GM23248 (cell line): Measurements from ENCODE around the gene C12orf75. TPM values are rescaled to one million over a fixed set of nuclear protein-coding genes. Genes with fewer than 3 reads are reported as not detected.

ENCODE experiments used
- DNase-seq: peaks from one replicate; pipeline ENCODE4 v3.0.0-alpha.2; 2015
- H2AFZ ChIP-seq: fragments of 200-600 bp; sonication (generic); 2 replicates; pipeline ENCODE4 v1.6.1; 2016; ENCODE audit warnings: antibody characterized with exemption
- H3F3A ChIP-seq: fragments of 200-600 bp; sonication (generic); 2 replicates; pipeline ENCODE4 v1.6.1; 2016; ENCODE audit warnings: mild to moderate bottlenecking, antibody characterized with exemption, mixed run types; ENCODE audit not compliant: insufficient read depth
- H3K27ac ChIP-seq: fragments of 200-600 bp; sonication (generic); 2 replicates; pipeline ENCODE4 v1.5.1; 2016; ENCODE audit warnings: mild to moderate bottlenecking
- H3K27me3 ChIP-seq: fragments of 200-600 bp; sonication (generic); replicated peaks from 2 replicates; pipeline ENCODE4 v1.6.1; 2016; ENCODE audit warnings: mild to moderate bottlenecking; ENCODE audit not compliant: insufficient read depth
- H3K36me3 ChIP-seq: fragments of 200-600 bp; sonication (generic); 2 replicates; pipeline ENCODE4 v1.6.1; 2016; ENCODE audit warnings: low read depth, mild to moderate bottlenecking
- H3K4me1 ChIP-seq: fragments of 200-600 bp; sonication (generic); 2 replicates; pipeline ENCODE4 v1.6.1; 2016; ENCODE audit warnings: mild to moderate bottlenecking; ENCODE audit not compliant: insufficient read depth
- H3K4me2 ChIP-seq: fragments of 200-600 bp; sonication (generic); one replicate; pipeline ENCODE4 v1.6.1; 2016; ENCODE audit warnings: mild to moderate bottlenecking; ENCODE audit not compliant: unreplicated experiment
- H3K4me3 ChIP-seq: fragments of 200-600 bp; sonication (generic); 2 replicates; pipeline ENCODE4 v1.5.1; 2016; ENCODE audit warnings: mild to moderate bottlenecking
- H3K79me2 ChIP-seq: fragments of 200-600 bp; sonication (generic); 2 replicates; pipeline ENCODE4 v1.6.1; 2016; ENCODE audit warnings: mild to moderate bottlenecking; ENCODE audit not compliant: insufficient read depth
- H3K9ac ChIP-seq: fragments of 200-600 bp; sonication (generic); 2 replicates; pipeline ENCODE4 v1.6.1; 2016; ENCODE audit warnings: mild to moderate bottlenecking
- H3K9me2 ChIP-seq: fragments of 200-600 bp; sonication (generic); 2 replicates; pipeline ENCODE4 v1.6.1; 2016; ENCODE audit warnings: mixed run types, mild to moderate bottlenecking, moderate library complexity; ENCODE audit not compliant: insufficient read depth
- H3K9me3 ChIP-seq: fragments of 200-600 bp; sonication (generic); one replicate; pipeline ENCODE4 v1.6.1; 2017; ENCODE audit warnings: low read depth
- H4K20me1 ChIP-seq: fragments of 200-600 bp; sonication (generic); 2 replicates; pipeline ENCODE4 v1.6.0; 2016; ENCODE audit not compliant: insufficient read depth
- EZH2 ChIP-seq: fragments of 200-600 bp; sonication (generic); IDR thresholded peaks from 2 replicates; pipeline ENCODE4 v1.6.1; 2018; ENCODE audit warnings: antibody characterized with exemption, mild to moderate bottlenecking; ENCODE audit not compliant: insufficient read depth, poor library complexity, severe bottlenecking
- EZH2phosphoT487 ChIP-seq: fragments of 200-600 bp; sonication (generic); IDR thresholded peaks from 2 replicates; pipeline ENCODE4 v1.6.1; 2018; ENCODE audit warnings: antibody characterized with exemption, moderate library complexity, mild to moderate bottlenecking, low read depth; ENCODE audit not compliant: insufficient read depth
- WGBS, 2 experiments: methylation state at CpG; one replicate each; pipeline ENCODE4 v1.1.6; 2015 to 2017; ENCODE audit warnings: low lambda C conversion rate in 2 of 2, low coverage in 1 of 2; ENCODE audit errors: missing lambda C conversion rate in 2 of 2; 5-methylcytosine and 5-hydroxymethylcytosine counted together
- in situ Hi-C: fragments of 300-500 bp; cut with MboI; formaldehyde crosslinking; loops from 2 replicates; pipeline ENCODE4 v1.15.0; 2020
- polyA plus RNA-seq: library from polyadenylated mRNA; unstranded; fragments of >200 nt; fragmentation: Nextera tagmentation; extraction: Ambion mirVana; gene quantifications from 2 replicates; pipeline ENCODE4 v1.2.1, GENCODE V29; 2016
- total RNA-seq: library from RNA; depleted of rRNA; stranded (reverse); fragments of >200 nt; shearing (Covaris generic); gene quantifications from 2 replicates; pipeline ENCODE4 v1.2.3, GENCODE V29; 2014

The C12orf75 gene
- total and polyA plus RNA-seq, 2 experiments from 2014 or later, result 349 to 590 TPM

GRCh38 chr12:105368047-105368646, 37.7 kb downstream of the C12orf75 start:
- in situ Hi-C loops, result no loop called here
- no peaks in the 10 kb centered on the region for H3K9me2 ChIP-seq
- peaks cover 43% of the 10 kb centered on the region for H3K4me1 ChIP-seq
- no peak overlapping the region for H2AFZ ChIP-seq
- H3K27me3 ChIP-seq, result no peaks in the 10 kb centered on the region
- peak overlapping the region; percentile 73 for H3K27ac ChIP-seq
- WGBS, 2 experiments, result 82 to 83% methylated on average over 6 of the region's 6 CpGs
- H4K20me1 ChIP-seq, result no peaks in the 10 kb centered on the region
- H3F3A ChIP-seq, result peaks cover 54% of the 10 kb centered on the region
- no peak overlapping the region for H3K4me3 ChIP-seq
- no peak for TF ChIP-seq EZH2
- TF ChIP-seq EZH2phosphoT487, result no peak
- no peak overlapping the region for H3K4me2 ChIP-seq
- peak overlapping the region; percentile 28; the same call in 1 of the 2 replicates for H3K9ac ChIP-seq
- H3K36me3 ChIP-seq, result peaks cover 40% of the 10 kb centered on the region
- no peak for DNase-seq
- peaks cover 93% of the 10 kb centered on the region for H3K79me2 ChIP-seq
- no peaks in the 10 kb centered on the region for H3K9me3 ChIP-seq

- 1% methylated on average over 3 of the region's 3 CpGs for WGBS, 2 experiments
- H3K79me2 ChIP-seq, result peaks cover 93% of the 10 kb centered on the region
- no peak overlapping the region for H2AFZ ChIP-seq
- in situ Hi-C loops, result no loop called here
- H3K4me3 ChIP-seq, result no peak overlapping the region
- no peaks in the 10 kb centered on the region for H3K9me3 ChIP-seq
- no peaks in the 10 kb centered on the region for H3K9me2 ChIP-seq
- no peaks in the 10 kb centered on the region for H3K27me3 ChIP-seq
- H3K4me2 ChIP-seq, result peak overlapping the region; percentile 28
- H3K4me1 ChIP-seq, result peaks cover 39% of the 10 kb centered on the region
- TF ChIP-seq EZH2, result no peak
- TF ChIP-seq EZH2phosphoT487, result no peak
- H3K27ac ChIP-seq, result peak overlapping the region; percentile 73
- H3K36me3 ChIP-seq, result peaks cover 43% of the 10 kb centered on the region
- H3K9ac ChIP-seq, result peak overlapping the region; percentile 28
- H3F3A ChIP-seq, result peaks cover 45% of the 10 kb centered on the region
- H4K20me1 ChIP-seq, result no peaks in the 10 kb centered on the region
- DNase-seq, result peak; percentile 96
Observed at GRCh38 chr12:105369014-105369413, 38.5 kb downstream of the C12orf75 start.

GRCh38 chr12:105374303-105374702, 43.8 kb downstream of the C12orf75 start:
- peaks cover 5% of the 10 kb centered on the region for H3K4me1 ChIP-seq
- no peaks in the 10 kb centered on the region for H3K9me3 ChIP-seq
- in situ Hi-C loops, result no loop called here
- TF ChIP-seq EZH2 (no peak), EZH2phosphoT487 (no peak)
- H3K9me2 ChIP-seq, result no peaks in the 10 kb centered on the region
- no peak overlapping the region for H3K27ac ChIP-seq
- WGBS, 2 experiments, result 10 to 16% methylated on average over 1 of the region's 1 CpG
- no peak for DNase-seq
- H3K4me2 ChIP-seq, result no peak overlapping the region
- H3K4me3 ChIP-seq, result no peak overlapping the region
- H2AFZ ChIP-seq, result no peak overlapping the region
- H3F3A ChIP-seq, result peaks cover 17% of the 10 kb centered on the region
- no peak overlapping the region for H3K9ac ChIP-seq
- no peaks in the 10 kb centered on the region for H4K20me1 ChIP-seq
- peaks cover 44% of the 10 kb centered on the region for H3K36me3 ChIP-seq
- H3K27me3 ChIP-seq, result no peaks in the 10 kb centered on the region
- peaks cover 63% of the 10 kb centered on the region for H3K79me2 ChIP-seq

- peaks cover 36% of the 10 kb centered on the region for H3K79me2 ChIP-seq
- H3K4me2 ChIP-seq, result no peak overlapping the region
- no peaks in the 10 kb centered on the region for H3K27me3 ChIP-seq
- DNase-seq, result no peak
- WGBS, 2 experiments, result 97 to 98% methylated on average over 4 of the region's 4 CpGs
- peaks cover 25% of the 10 kb centered on the region for H3F3A ChIP-seq
- no peak for TF ChIP-seq EZH2phosphoT487
- no peak for TF ChIP-seq EZH2
- peaks cover 27% of the 10 kb centered on the region for H3K36me3 ChIP-seq
- in situ Hi-C loops, result no loop called here
- H3K4me3 ChIP-seq, result no peak overlapping the region
- H3K9me2 ChIP-seq, result no peaks in the 10 kb centered on the region
- no peaks in the 10 kb centered on the region; the same call in 1 of the 2 replicates for H3K4me1 ChIP-seq
- no peak overlapping the region for H3K27ac ChIP-seq
- H3K9ac ChIP-seq, result no peak overlapping the region
- H4K20me1 ChIP-seq, result no peaks in the 10 kb centered on the region
- no peak overlapping the region for H2AFZ ChIP-seq
- no peaks in the 10 kb centered on the region for H3K9me3 ChIP-seq
Observed at GRCh38 chr12:105377077-105377476, 46.6 kb downstream of the C12orf75 start.

- peaks cover 36% of the 10 kb centered on the region for H3F3A ChIP-seq
- peaks cover 11% of the 10 kb centered on the region; the same call in 1 of the 2 replicates for H3K36me3 ChIP-seq
- H3K79me2 ChIP-seq, result peaks cover 19% of the 10 kb centered on the region
- DNase-seq, result peak; percentile 47
- TF ChIP-seq EZH2 (no peak), EZH2phosphoT487 (no peak)
- no peak overlapping the region for H2AFZ ChIP-seq
- in situ Hi-C loops, result no loop called here
- H3K9me2 ChIP-seq, result no peaks in the 10 kb centered on the region
- no peak overlapping the region for H3K27ac ChIP-seq
- no peak overlapping the region for H3K9ac ChIP-seq
- no peaks in the 10 kb centered on the region for H4K20me1 ChIP-seq
- no peak overlapping the region for H3K4me3 ChIP-seq
- WGBS, 2 experiments, result 91 to 92% methylated on average over 5 to 7 of the region's 7 CpGs
- H3K27me3 ChIP-seq, result no peaks in the 10 kb centered on the region
- no peaks in the 10 kb centered on the region for H3K9me3 ChIP-seq
- H3K4me2 ChIP-seq, result no peak overlapping the region
- peaks cover 12% of the 10 kb centered on the region for H3K4me1 ChIP-seq
Observed at GRCh38 chr12:105378911-105379310, 48.4 kb downstream of the C12orf75 start.
